HepG2 (cell line): ENCODE data around the gene NEURL2. TPM values are rescaled to one million over a fixed set of nuclear protein-coding genes. Genes with fewer than 3 reads are reported as not detected.
A peak's percentile ranks its signal among the peaks of the same experiment; 100 is the strongest.

Experiments used
- ATF7 ChIP-seq, 2 experiments: fragments of 450-650 bp in 1 of 2; sonication (generic) in 1 of 2; formaldehyde crosslinking in 1 of 2; IDR thresholded peaks; 2 replicates each; pipeline versions ENCODE4 v1.4.0 to v1.6.1; 2016 to 2020; ENCODE audit warnings: antibody characterized with exemption in 1 of 2, mild to moderate bottlenecking in 1 of 2, missing genetic modification reagents in 1 of 2
- ATF7-NPFF ChIP-seq: sonication (generic); formaldehyde crosslinking; IDR thresholded peaks from 2 replicates; pipeline ENCODE4 v1.8.1; 2023; ENCODE audit warnings: mild to moderate bottlenecking, low read depth, missing genetic modification reagents, moderate library complexity
- CBX1 ChIP-seq: IDR thresholded peaks from one replicate; pipeline ENCODE4 v1.6.1; 2016; ENCODE audit warnings: antibody characterized with exemption, low read depth
- CSRNP1 ChIP-seq: sonication (generic); formaldehyde crosslinking; IDR thresholded peaks from 2 replicates; pipeline ENCODE4 v1.8.1; 2023; ENCODE audit warnings: mild to moderate bottlenecking, missing genetic modification reagents
- ETV6 ChIP-seq: sonication (generic); formaldehyde crosslinking; conservative IDR thresholded peaks from 2 replicates; pipeline ENCODE4 v1.4.0; 2020; ENCODE audit warnings: missing genetic modification reagents
- HINFP ChIP-seq: sonication (generic); formaldehyde crosslinking; IDR thresholded peaks from 2 replicates; pipeline ENCODE4 v1.4.0; 2020; ENCODE audit warnings: low read depth, mild to moderate bottlenecking, missing genetic modification reagents
- HNF4G ChIP-seq, 2 experiments: sonication (generic) in 1 of 2; formaldehyde crosslinking in 1 of 2; IDR thresholded peaks; 2 replicates each; pipeline versions ENCODE4 v1.4.0 to v1.6.1; 2011 to 2020; ENCODE audit warnings: borderline replicate concordance in 2 of 2, low read depth in 2 of 2, mild to moderate bottlenecking in 2 of 2, low read length in 1 of 2, missing genetic modification reagents in 1 of 2, moderate library complexity in 1 of 2
- KDM2A ChIP-seq: sonication (generic); formaldehyde crosslinking; IDR thresholded peaks from 2 replicates; pipeline ENCODE4 v1.4.0; 2020; ENCODE audit warnings: low read depth, missing genetic modification reagents, borderline replicate concordance
- NCOA5 ChIP-seq: sonication (generic); formaldehyde crosslinking; IDR thresholded peaks from 2 replicates; pipeline ENCODE4 v1.4.0; 2020; ENCODE audit warnings: missing genetic modification reagents
- TERF1 ChIP-seq: sonication (generic); formaldehyde crosslinking; IDR thresholded peaks from 2 replicates; pipeline ENCODE4 v1.8.0; 2022; ENCODE audit warnings: mild to moderate bottlenecking, missing genetic modification reagents, moderate library complexity
- TOPORS ChIP-seq: sonication (generic); formaldehyde crosslinking; IDR thresholded peaks from 2 replicates; pipeline ENCODE4 v1.8.0; 2023; ENCODE audit warnings: mild to moderate bottlenecking, missing genetic modification reagents
- ZBTB43 ChIP-seq: sonication (generic); formaldehyde crosslinking; conservative IDR thresholded peaks from 2 replicates; pipeline ENCODE4 v1.4.0; 2020; ENCODE audit warnings: missing genetic modification reagents
- ZFP37 ChIP-seq: sonication (generic); formaldehyde crosslinking; IDR thresholded peaks from 2 replicates; pipeline ENCODE4 v1.4.0; 2020; ENCODE audit warnings: missing genetic modification reagents, borderline replicate concordance
- ZFP82 ChIP-seq: sonication (generic); formaldehyde crosslinking; IDR thresholded peaks from 2 replicates; pipeline ENCODE4 v1.5.1; 2020; ENCODE audit warnings: mild to moderate bottlenecking, missing genetic modification reagents, borderline replicate concordance
- ZKSCAN1 ChIP-seq: fragments of 150-350 bp; IDR thresholded peaks from 2 replicates; pipeline ENCODE4 v1.6.1; 2014; ENCODE audit warnings: low read length
- ZNF460 ChIP-seq: sonication (generic); formaldehyde crosslinking; IDR thresholded peaks from 2 replicates; pipeline ENCODE4 v1.5.1; 2020; ENCODE audit warnings: missing genetic modification reagents, mild to moderate bottlenecking, borderline replicate concordance
- ZNF512 ChIP-seq: sonication (generic); formaldehyde crosslinking; IDR thresholded peaks from 2 replicates; pipeline ENCODE4 v1.4.0; 2020; ENCODE audit warnings: mild to moderate bottlenecking, missing genetic modification reagents
- ZNF891 ChIP-seq: sonication (generic); formaldehyde crosslinking; IDR thresholded peaks from 2 replicates; pipeline ENCODE4 v1.5.0; 2020; ENCODE audit warnings: mild to moderate bottlenecking, missing genetic modification reagents
- ZXDC ChIP-seq: sonication (generic); formaldehyde crosslinking; IDR thresholded peaks from 2 replicates; pipeline ENCODE4 v1.5.0; 2020; ENCODE audit warnings: mild to moderate bottlenecking, missing genetic modification reagents
- polyA plus RNA-seq, 8 experiments: library from polyadenylated mRNA; depleted of rRNA in 3 of 8; stranded (reverse) in 7 of 8; unstranded in 1 of 8; fragments of >200 nt; fragmentation: Illumina TruSeq in 4 of 8; extraction: Trizol in 4 of 8; gene quantifications; 2 replicates each; pipeline versions ENCODE4 v1.2.1 to v1.2.3, GENCODE V29; 2011 to 2016; ENCODE audit warnings: low read depth in 4 of 8, missing spikeins in 1 of 8, mixed read lengths in 1 of 8; ENCODE audit not compliant: insufficient read depth in 1 of 8
- total RNA-seq, 5 experiments: library from RNA; depleted of rRNA; stranded (reverse); fragments of >200 nt; fragmentation: Illumina TruSeq; extraction: Trizol; gene quantifications; 2 replicates each; pipeline ENCODE4 v1.2.3, GENCODE V29; 2016; ENCODE audit warnings: low read depth in 1 of 5

NEURL2 gene
- total and polyA plus RNA-seq, 2 of the 13 experiments (the other 11 are each of a cell fraction or from before 2014, with no cell fraction given), result 7.2 to 9.7 TPM

- TF ChIP-seq ZNF512 (CRISPR knock-in tag) (no peak), ETV6 (CRISPR knock-in tag) (peak; percentile 25; the same call in 1 of the 2 replicates), ZFP82 (CRISPR knock-in tag) (0 out of 2 replicates have a peak, but pooled peaks have one; percentile 60), ZNF460 (CRISPR knock-in tag) (0 out of 2 replicates have a peak, but pooled peaks have one; percentile 5), HNF4G (IDR thresholded peaks at IDR 0.05; ENCODE audit: borderline replicate concordance, low read depth, low read length) (no peak), HNF4G (CRISPR knock-in tag; IDR thresholded peaks at IDR 0.05; ENCODE audit: borderline replicate concordance, low read depth) (no peak), CBX1 (peak; percentile 3), KDM2A (CRISPR knock-in tag) (0 out of 2 replicates have a peak, but pooled peaks have one; percentile 41), ZXDC (CRISPR knock-in tag) (no peak), ZKSCAN1 (0 out of 2 replicates have a peak, but pooled peaks have one; percentile 0), CSRNP1 (CRISPR knock-in tag) (no peak), TERF1 (CRISPR knock-in tag) (no peak), HINFP (CRISPR knock-in tag) (no peak), TOPORS (CRISPR knock-in tag) (0 out of 2 replicates have a peak, but pooled peaks have one; percentile 3), ZBTB43 (CRISPR knock-in tag) (no peak), ZFP37 (CRISPR knock-in tag) (no peak), ZNF891 (CRISPR knock-in tag) (peak; percentile 73; the same call in 1 of the 2 replicates), NCOA5 (CRISPR knock-in tag) (no peak), ATF7 (IDR thresholded peaks at IDR 0.05) (no peak), ATF7 (CRISPR knock-in tag; IDR thresholded peaks at IDR 0.05) (no peak), ATF7-NPFF (0 out of 2 replicates have a peak, but pooled peaks have one; percentile 2)
Measured at GRCh38 chr20:45926731-45927070, 35.7 kb upstream of the NEURL2 start (continued).
